HG03159 (cell line): ENCODE data around the gene UTP4.
"Not testable (repeated sequence)": the region's sequence is repeated elsewhere in the genome, so short reads cannot be mapped to it uniquely, and the experiment has no call there.

ENCODE experiments used
- ATAC-seq: cut with Tn5 transposase; IDR thresholded peaks from one replicate; pipeline ENCODE4 v1.9.1; 2021; ENCODE audit warnings: mild to moderate bottlenecking, moderate library complexity; ENCODE audit not compliant: unreplicated experiment

UTP4 gene

GRCh38 chr16:69127966-69128510 lies 4.4 kb upstream of the UTP4 start:
- no peak for ATAC-seq

- ATAC-seq = no peak
Observed at GRCh38 chr16:69130461-69130860, 2.0 kb upstream of the UTP4 start.

GRCh38 chr16:69131167-69131838 lies 1.1 kb upstream of the UTP4 start:
- ATAC-seq = no peak

- peak; percentile 25 for ATAC-seq
Observed at GRCh38 chr16:69131839-69132423, 518 bp upstream of the UTP4 start.

GRCh38 chr16:69133373-69133954 lies 1.0 kb downstream of the UTP4 start:
- no peak for ATAC-seq

- no peak for ATAC-seq
Observed at GRCh38 chr16:69138608-69139007, 6.2 kb downstream of the UTP4 start.

- ATAC-seq = not testable (repeated sequence)
Observed at GRCh38 chr16:69139464-69139863, 7.0 kb downstream of the UTP4 start.

GRCh38 chr16:69141014-69141413 lies 8.6 kb downstream of the UTP4 start:
- ATAC-seq = no peak

GRCh38 chr16:69141936-69142335 lies 9.5 kb downstream of the UTP4 start:
- ATAC-seq = no peak

- no peak for ATAC-seq
Observed at GRCh38 chr16:69143116-69143515, 10.7 kb downstream of the UTP4 start.

GRCh38 chr16:69145658-69146057 lies 13.2 kb downstream of the UTP4 start:
- no peak for ATAC-seq

GRCh38 chr16:69149621-69150020 lies 17.2 kb downstream of the UTP4 start:
- not testable (repeated sequence) for ATAC-seq

GRCh38 chr16:69150146-69150865 lies 17.9 kb downstream of the UTP4 start:
- ATAC-seq = no peak

GRCh38 chr16:69157196-69157595 lies 24.7 kb downstream of the UTP4 start:
- no peak for ATAC-seq

- no peak for ATAC-seq
Observed at GRCh38 chr16:69160192-69160591, 27.7 kb downstream of the UTP4 start.

GRCh38 chr16:69165584-69165983 lies 33.1 kb downstream of the UTP4 start:
- no peak for ATAC-seq

- ATAC-seq = no peak
Observed at GRCh38 chr16:69166221-69166833, 33.9 kb downstream of the UTP4 start.

GRCh38 chr16:69166946-69167930 lies 34.8 kb downstream of the UTP4 start:
- ATAC-seq = no peak

GRCh38 chr16:69169051-69169450 lies 36.6 kb downstream of the UTP4 start:
- ATAC-seq = no peak
